ENCODE results near the gene FAM180A. TPM values are rescaled to one million over a fixed set of nuclear protein-coding genes. Genes with fewer than 3 reads are reported as not detected.

FAM180A gene
- total and polyA plus RNA-seq, 10 of the 15 experiments (the other 5 are each of a cell fraction or from before 2014, with no cell fraction given) = not detected

DNA sequence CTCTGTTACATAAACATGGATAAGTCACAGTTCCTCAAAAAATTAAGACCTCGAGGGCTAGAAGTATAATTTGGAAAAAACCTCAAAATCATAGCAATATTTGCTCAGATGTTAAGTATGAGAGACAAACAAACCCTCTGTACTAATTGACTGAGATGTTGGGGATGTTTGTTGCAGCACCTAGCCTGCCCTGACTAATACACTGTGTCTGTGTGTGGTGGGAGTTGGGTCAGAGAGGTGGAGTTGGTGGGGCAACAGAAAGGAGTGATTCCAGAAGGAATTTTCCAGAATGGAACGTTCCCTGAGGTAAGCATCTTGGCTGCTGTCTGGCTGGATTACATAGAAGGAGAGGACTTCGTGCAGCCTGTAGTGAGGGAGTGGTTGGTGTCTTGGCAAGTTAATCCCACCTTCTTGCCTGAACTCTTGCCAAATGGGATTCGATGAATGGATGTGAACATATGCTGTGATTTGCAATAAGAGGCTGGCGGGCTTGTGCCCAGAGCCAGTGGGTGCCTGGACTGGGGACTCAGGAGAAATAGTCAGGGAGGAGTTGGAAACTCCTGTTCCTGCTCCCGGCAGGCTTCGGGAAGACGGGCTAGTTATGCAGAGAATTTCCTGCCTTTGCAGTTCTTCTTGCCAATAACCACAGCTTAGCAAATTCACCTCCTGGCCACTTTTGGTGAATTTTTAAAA is 9.3 kb upstream of the FAM180A start:
- no TSS peak for BruUV-seq (replicated peaks)
- no peaks in the 10 kb centered on the region for H4K20me1 ChIP-seq (ENCODE audit: control insufficient read depth, insufficient read depth)
- ChIA-PET POLR2A (no interaction called here), RAD21 (ENCODE audit: unreplicated experiment) (no interaction called here), CTCF (no interaction called here), SMC1A (ENCODE audit: uncharacterized antibody, unreplicated experiment) (no interaction called here)
- H3K4me2 ChIP-seq (ENCODE audit: control insufficient read depth, insufficient read depth) = no peak overlapping the region
- no peak overlapping the region for H3K9ac ChIP-seq (ENCODE audit: control insufficient read depth, insufficient read depth, low read length)
- no peaks in the 10 kb centered on the region for H3K36me3 ChIP-seq (ENCODE audit: control insufficient read depth in 2 of 2, insufficient read depth in 2 of 2, low read length in 1 of 2)
- H3K4me1 ChIP-seq (ENCODE audit: control insufficient read depth, insufficient read depth, low read length) = no peaks in the 10 kb centered on the region
- intact Hi-C loops (cut with micrococcal nuclease; ENCODE audit: unreplicated experiment) = no loop called here
- 39% methylated on average over 8 of the region's 8 CpGs for WGBS (ENCODE audit: insufficient coverage, insufficient replicate concordance, low lambda C conversion rate, missing lambda C conversion rate)
- no peak overlapping the region for H3K4me3 ChIP-seq
- no peak for DNase-seq (ENCODE audit: low read depth, low spot score)
- no peak for ATAC-seq
- TF ChIP-seq CREM (IDR thresholded peaks at IDR 0.05; ENCODE audit: low read depth) = no peak
- TF ChIP-seq EGR1 (IDR thresholded peaks at IDR 0.05; ENCODE audit: borderline replicate concordance in 1 of 2, low read depth in 2 of 2, low read length in 2 of 2) = no peak
- no peak for TF ChIP-seq RFX5 (IDR thresholded peaks at IDR 0.05; ENCODE audit: low read depth, low read length)
- TF ChIP-seq, protein P1, sequence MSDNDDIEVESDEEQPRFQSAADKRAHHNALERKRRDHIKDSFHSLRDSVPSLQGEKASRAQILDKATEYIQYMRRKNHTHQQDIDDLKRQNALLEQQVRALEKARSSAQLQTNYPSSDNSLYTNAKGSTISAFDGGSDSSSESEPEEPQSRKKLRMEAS (IDR thresholded peaks at IDR 0.05; ENCODE audit: low read depth, low read length) = no peak
- TF ChIP-seq KDM1A (IDR thresholded peaks at IDR 0.05; ENCODE audit: borderline replicate concordance) = no peak
- no peak for TF ChIP-seq POLR2AphosphoS5 (IDR thresholded peaks at IDR 0.05; ENCODE audit: low read length)
- TF ChIP-seq, protein P2, sequence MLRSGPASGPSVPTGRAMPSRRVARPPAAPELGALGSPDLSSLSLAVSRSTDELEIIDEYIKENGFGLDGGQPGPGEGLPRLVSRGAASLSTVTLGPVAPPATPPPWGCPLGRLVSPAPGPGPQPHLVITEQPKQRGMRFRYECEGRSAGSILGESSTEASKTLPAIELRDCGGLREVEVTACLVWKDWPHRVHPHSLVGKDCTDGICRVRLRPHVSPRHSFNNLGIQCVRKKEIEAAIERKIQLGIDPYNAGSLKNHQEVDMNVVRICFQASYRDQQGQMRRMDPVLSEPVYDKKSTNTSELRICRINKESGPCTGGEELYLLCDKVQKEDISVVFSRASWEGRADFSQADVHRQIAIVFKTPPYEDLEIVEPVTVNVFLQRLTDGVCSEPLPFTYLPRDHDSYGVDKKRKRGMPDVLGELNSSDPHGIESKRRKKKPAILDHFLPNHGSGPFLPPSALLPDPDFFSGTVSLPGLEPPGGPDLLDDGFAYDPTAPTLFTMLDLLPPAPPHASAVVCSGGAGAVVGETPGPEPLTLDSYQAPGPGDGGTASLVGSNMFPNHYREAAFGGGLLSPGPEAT (IDR thresholded peaks at IDR 0.05; ENCODE audit: low read depth) = no peak
- no peak for TF ChIP-seq ZNF592 (IDR thresholded peaks at IDR 0.05)
- no peak for TF ChIP-seq PAX8 (IDR thresholded peaks at IDR 0.05)
- TF ChIP-seq LARP7 (IDR thresholded peaks at IDR 0.05) = no peak
- TF ChIP-seq RCOR1 (conservative IDR thresholded peaks at IDR 0.05; ENCODE audit: low read depth, low read length) = no peak
- TF ChIP-seq NFXL1 (IDR thresholded peaks at IDR 0.05; ENCODE audit: borderline replicate concordance) = no peak
- TF ChIP-seq HSF1 (IDR thresholded peaks at IDR 0.05; ENCODE audit: low read depth, low read length) = no peak
- no peak for TF ChIP-seq YBX1 (IDR thresholded peaks at IDR 0.05)
- H3K9me3 ChIP-seq (replicated peaks; ENCODE audit: control insufficient read depth, insufficient read depth, low read length) = no peaks in the 10 kb centered on the region; the same call in 2 of the 3 replicates
- H3K79me2 ChIP-seq (ENCODE audit: control insufficient read depth, insufficient read depth, low read length) = no peaks in the 10 kb centered on the region
- no peak overlapping the region for H3K27ac ChIP-seq (ENCODE audit: control insufficient read depth, insufficient read depth)
- H3K27me3 ChIP-seq (replicated peaks in 1 of 2; ENCODE audit: control insufficient read depth in 2 of 2, insufficient read depth in 2 of 2, low read length in 1 of 2) = peaks cover 0 to 1% of the 10 kb centered on the region in 2 experiments
- in situ Hi-C loops (cut with MboI) = no loop called here
- no peak overlapping the region for H2AFZ ChIP-seq (ENCODE audit: control insufficient read depth, low read depth, low read length)
- no peak for FAIRE-seq

Data from GM12878 (cell line).